Neural cell (in vitro differentiated cells): ENCODE measurements around the gene KIAA2012. TPM values are rescaled to one million over a fixed set of nuclear protein-coding genes. Genes with fewer than 3 reads are reported as not detected.
A peak's percentile ranks its signal among the peaks of the same experiment; 100 is the strongest.

Source experiments
- H2AFZ ChIP-seq: fragments of 200-600, 300-800 bp; sonication (generic), shearing (Covaris generic); 2 replicates; pipeline ENCODE4 v1.6.0; 2014; ENCODE audit warnings: low read depth, mild to moderate bottlenecking, antibody characterized with exemption, low read length, moderate library complexity
- H3F3A ChIP-seq: fragments of 200-600 bp; shearing (Covaris generic); 2 replicates; pipeline ENCODE4 v1.6.1; 2016; ENCODE audit warnings: mild to moderate bottlenecking, moderate library complexity, mixed read lengths, antibody characterized with exemption, low read length; ENCODE audit not compliant: insufficient read depth, poor library complexity, severe bottlenecking
- H3K27ac ChIP-seq: fragments of 200-600, 300-800 bp; sonication (generic), shearing (Covaris generic); 2 replicates; pipeline ENCODE4 v1.5.1; 2014; ENCODE audit warnings: mild to moderate bottlenecking, low read length, moderate library complexity
- H3K27me3 ChIP-seq: fragments of 300-800, 200-600 bp; sonication (generic), shearing (Covaris generic); 2 replicates; pipeline ENCODE4 v1.6.0; 2014; ENCODE audit warnings: mild to moderate bottlenecking, low read depth, low read length, moderate library complexity; ENCODE audit not compliant: insufficient read depth
- H3K36me3 ChIP-seq: fragments of 300-800, 200-600 bp; sonication (generic), shearing (Covaris generic); 2 replicates; pipeline ENCODE4 v1.5.1; 2014; ENCODE audit warnings: mild to moderate bottlenecking, antibody characterized with exemption, low read length, moderate library complexity; ENCODE audit not compliant: insufficient read depth
- H3K4me2 ChIP-seq: fragments of 300-800, 200-600 bp; sonication (generic), shearing (Covaris generic); 2 replicates; pipeline ENCODE4 v1.6.0; 2014; ENCODE audit warnings: mild to moderate bottlenecking, low read length
- H3K4me3 ChIP-seq: fragments of 300-800, 200-600 bp; sonication (generic), shearing (Covaris generic); 2 replicates; pipeline ENCODE4 v1.5.1; 2014; ENCODE audit warnings: mild to moderate bottlenecking, low read length, moderate library complexity
- H3K79me2 ChIP-seq: fragments of 200-600 bp; shearing (Covaris generic); replicated peaks from 2 replicates; pipeline ENCODE4 v1.6.0; 2014; ENCODE audit warnings: mild to moderate bottlenecking, low read length, moderate library complexity; ENCODE audit not compliant: insufficient read depth
- H3K9ac ChIP-seq: fragments of 300-800, 200-600 bp; sonication (generic), shearing (Covaris generic); 2 replicates; pipeline ENCODE4 v1.6.1; 2016; ENCODE audit warnings: mild to moderate bottlenecking, low read length, mixed read lengths
- H3K9me2 ChIP-seq: fragments of 200-600 bp; shearing (Covaris generic); 2 replicates; pipeline ENCODE4 v1.6.1; 2016; ENCODE audit warnings: mild to moderate bottlenecking, low read length, mixed read lengths; ENCODE audit not compliant: insufficient read depth
- H3K9me3 ChIP-seq: fragments of 200-600, 300-800 bp; sonication (generic), shearing (Covaris generic); 2 replicates; pipeline ENCODE4 v1.6.1; 2016; ENCODE audit warnings: mild to moderate bottlenecking, mixed run types, low read length, moderate library complexity, mixed read lengths
- H4K20me1 ChIP-seq: fragments of 200-600 bp; shearing (Covaris generic); 2 replicates; pipeline ENCODE4 v1.6.1; 2016; ENCODE audit warnings: mild to moderate bottlenecking, mixed run types; ENCODE audit not compliant: insufficient read depth
- CTCF ChIP-seq: fragments of 450-650 bp; IDR thresholded peaks from 2 replicates; pipeline ENCODE4 v1.5.1; 2014; ENCODE audit warnings: antibody characterized with exemption, mild to moderate bottlenecking, moderate library complexity; ENCODE audit not compliant: poor library complexity, severe bottlenecking
- EP300 ChIP-seq: fragments of 450-650 bp; conservative IDR thresholded peaks from 2 replicates; pipeline ENCODE4 v1.6.1; 2014; ENCODE audit warnings: antibody characterized with exemption, mild to moderate bottlenecking, moderate library complexity; ENCODE audit not compliant: poor library complexity, severe bottlenecking
- EZH2 ChIP-seq: fragments of 200-600, 300-800 bp; shearing (Covaris generic), sonication (generic); IDR thresholded peaks from 2 replicates; pipeline ENCODE4 v1.6.1; 2014; ENCODE audit warnings: antibody characterized with exemption, low read length, borderline replicate concordance, mild to moderate bottlenecking; ENCODE audit not compliant: insufficient read depth, poor library complexity, severe bottlenecking
- MXI1 ChIP-seq: fragments of 450-650 bp; conservative IDR thresholded peaks from 2 replicates; pipeline ENCODE4 v1.6.1; 2014; ENCODE audit warnings: antibody characterized with exemption, mild to moderate bottlenecking; ENCODE audit not compliant: poor library complexity, severe bottlenecking
- POLR2AphosphoS5 ChIP-seq: IDR thresholded peaks from 2 replicates; pipeline ENCODE4 v1.6.1; 2012
- RAD21 ChIP-seq: fragments of 450-650 bp; conservative IDR thresholded peaks from 2 replicates; pipeline ENCODE4 v1.6.1; 2014; ENCODE audit warnings: antibody characterized with exemption, mild to moderate bottlenecking, moderate library complexity
- REST ChIP-seq: IDR thresholded peaks from 2 replicates; pipeline ENCODE4 v1.6.1; 2012; ENCODE audit warnings: borderline replicate concordance
- SMC3 ChIP-seq: fragments of 450-650 bp; conservative IDR thresholded peaks from 2 replicates; pipeline ENCODE4 v1.6.1; 2014; ENCODE audit warnings: antibody characterized with exemption, mild to moderate bottlenecking, moderate library complexity; ENCODE audit not compliant: poor library complexity
- TAF1 ChIP-seq: IDR thresholded peaks from 2 replicates; pipeline ENCODE4 v1.6.1; 2012; ENCODE audit warnings: low read depth
- polyA plus RNA-seq: library from polyadenylated mRNA; depleted of rRNA; stranded (reverse); fragments of >200 nt; gene quantifications from 2 replicates; pipeline ENCODE4 v1.2.3, GENCODE V29; 2014

KIAA2012 gene
- polyA plus RNA-seq, 1 donor from 2014 or later, result not detected

GRCh38 chr2:202038471-202039277 is 34.4 kb upstream of the KIAA2012 start:
- Histone ChIP-seq H3K9me2 (no peaks in the 10 kb centered on the region), H3K4me2 (no peak overlapping the region), H3K27ac (no peak overlapping the region), H3K9me3 (no peaks in the 10 kb centered on the region), H3K27me3 (peaks cover 43% of the 10 kb centered on the region), H3K4me3 (no peak overlapping the region), H2AFZ (no peak overlapping the region), H4K20me1 (no peaks in the 10 kb centered on the region), H3K79me2 (peaks cover 21% of the 10 kb centered on the region), H3K36me3 (no peaks in the 10 kb centered on the region), H3K9ac (no peak overlapping the region), H3F3A (no peaks in the 10 kb centered on the region)
- TF ChIP-seq SMC3 (no peak), REST (no peak), CTCF (no peak), EZH2 (no peak), MXI1 (no peak), RAD21 (no peak)

- H3K79me2 ChIP-seq, result peaks cover 21% of the 10 kb centered on the region
- no peak overlapping the region for H3K4me2 ChIP-seq
- H3K36me3 ChIP-seq, result no peaks in the 10 kb centered on the region
- no peak overlapping the region for H3K27ac ChIP-seq
- no peaks in the 10 kb centered on the region for H3F3A ChIP-seq
- H3K9ac ChIP-seq, result no peak overlapping the region
- peak overlapping the region; percentile 13 for H3K4me3 ChIP-seq
- TF ChIP-seq EZH2 (no peak), SMC3 (no peak), TAF1 (no peak), EP300 (no peak), CTCF (no peak), RAD21 (no peak), POLR2AphosphoS5 (no peak), MXI1 (no peak), REST (no peak)
- H3K9me3 ChIP-seq, result no peaks in the 10 kb centered on the region
- H3K9me2 ChIP-seq, result no peaks in the 10 kb centered on the region
- no peaks in the 10 kb centered on the region for H4K20me1 ChIP-seq
- H3K27me3 ChIP-seq, result peaks cover 36% of the 10 kb centered on the region
- no peak overlapping the region for H2AFZ ChIP-seq
Observed at GRCh38 chr2:202039278-202040078, 33.6 kb upstream of the KIAA2012 start.
